GM21526 (cell line): ENCODE data around the gene SLC16A9.

Experiments
- ATAC-seq: cut with Tn5 transposase; IDR thresholded peaks from one replicate; pipeline ENCODE4 v1.9.1; 2021; ENCODE audit warnings: moderate library complexity; ENCODE audit not compliant: unreplicated experiment, low FRiP score

The SLC16A9 gene

DNA sequence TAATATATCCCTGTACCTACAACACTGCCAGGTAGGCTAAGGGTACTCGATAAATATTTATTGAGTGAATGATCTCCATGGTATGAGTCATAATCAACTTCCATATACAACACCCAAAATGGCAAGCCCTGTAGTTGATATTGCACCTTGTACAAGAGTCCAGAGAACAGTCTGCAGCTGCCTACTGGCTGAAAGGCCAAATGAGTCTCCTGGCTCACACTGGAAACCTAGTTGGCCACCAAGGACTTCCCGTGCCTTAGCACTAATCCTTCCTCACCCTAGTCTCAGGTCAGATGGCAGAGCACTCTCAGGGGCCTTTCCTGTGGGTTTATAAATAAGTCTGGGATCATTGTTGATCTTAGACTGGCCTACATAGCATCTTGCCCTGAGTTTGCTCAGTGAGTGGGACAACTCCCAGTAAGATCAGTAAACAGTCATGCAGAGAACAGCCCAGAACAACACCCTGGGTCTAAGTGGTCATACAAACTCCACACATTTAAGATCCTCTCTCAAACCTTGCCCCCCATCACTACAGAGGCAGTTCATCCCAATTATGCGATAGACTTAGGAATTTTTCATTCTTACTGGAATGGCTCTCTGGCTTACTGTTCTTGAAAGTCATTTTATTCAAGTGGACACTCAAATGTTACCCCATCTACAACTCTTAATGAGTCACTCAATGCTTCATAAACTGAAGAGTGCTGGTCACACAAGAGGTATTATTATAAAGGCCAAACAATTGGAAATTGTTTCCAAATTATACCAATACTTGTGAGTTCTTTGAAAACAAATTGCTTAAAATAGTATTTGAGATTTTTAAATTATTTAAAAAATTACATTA lies 14.7 kb upstream of the SLC16A9 start:
- no peak for ATAC-seq

DNA sequence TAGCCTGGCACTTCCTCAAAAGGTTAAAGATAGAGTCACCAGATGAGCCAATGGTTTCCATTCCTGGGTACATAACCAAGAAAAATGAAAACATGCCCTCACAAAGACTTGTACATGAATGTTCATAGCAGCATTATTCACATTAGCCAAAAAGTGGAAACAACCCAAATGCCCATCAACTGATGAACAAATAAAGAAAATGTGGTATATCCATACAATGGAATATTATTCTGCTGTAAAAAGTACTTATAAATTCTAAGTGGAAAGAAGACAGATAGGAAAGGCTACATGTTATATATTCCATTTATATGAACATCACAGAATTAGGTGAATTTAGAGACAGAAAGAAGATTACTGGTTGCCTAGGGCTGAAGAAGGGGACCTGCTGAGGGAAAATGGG lies 10.7 kb upstream of the SLC16A9 start:
- no peak for ATAC-seq

DNA sequence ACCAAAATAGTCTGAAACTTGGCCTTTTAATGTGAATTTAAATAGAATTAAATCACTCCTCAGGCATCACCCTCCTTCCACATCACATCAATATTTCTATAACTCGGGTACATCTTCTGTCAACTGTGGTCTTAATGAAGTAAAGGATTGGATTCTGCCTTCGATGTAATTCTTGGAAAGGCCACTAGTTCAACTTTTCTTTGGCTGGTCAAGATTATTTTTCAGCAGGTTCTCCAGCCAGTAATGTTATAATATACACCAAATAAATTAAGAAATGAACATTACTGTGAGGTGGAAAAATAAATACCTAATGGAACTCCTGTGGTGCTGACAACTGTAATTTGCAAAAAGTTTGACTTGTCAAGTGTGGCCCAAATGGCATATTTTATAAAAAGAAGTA lies 9.7 kb upstream of the SLC16A9 start:
- ATAC-seq = no peak

DNA sequence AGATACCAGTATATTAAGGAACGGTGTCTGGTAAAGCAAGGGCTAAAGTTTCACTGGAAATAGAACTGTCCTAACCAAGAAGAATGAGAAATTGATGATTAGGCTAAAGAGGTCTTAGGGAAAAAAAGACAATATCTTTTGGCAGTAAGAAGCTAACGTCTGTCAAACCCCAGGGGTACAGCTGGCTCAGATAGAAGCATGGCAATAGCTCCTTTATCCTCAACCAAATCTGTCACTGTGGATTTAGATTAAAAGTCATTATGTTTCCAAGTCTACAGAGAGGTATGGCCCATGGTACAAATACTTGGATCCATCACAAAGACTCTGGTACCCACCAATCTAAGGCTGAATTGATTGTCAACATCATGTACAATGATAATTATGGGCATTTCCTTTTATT lies 8.6 kb upstream of the SLC16A9 start:
- ATAC-seq = no peak

DNA sequence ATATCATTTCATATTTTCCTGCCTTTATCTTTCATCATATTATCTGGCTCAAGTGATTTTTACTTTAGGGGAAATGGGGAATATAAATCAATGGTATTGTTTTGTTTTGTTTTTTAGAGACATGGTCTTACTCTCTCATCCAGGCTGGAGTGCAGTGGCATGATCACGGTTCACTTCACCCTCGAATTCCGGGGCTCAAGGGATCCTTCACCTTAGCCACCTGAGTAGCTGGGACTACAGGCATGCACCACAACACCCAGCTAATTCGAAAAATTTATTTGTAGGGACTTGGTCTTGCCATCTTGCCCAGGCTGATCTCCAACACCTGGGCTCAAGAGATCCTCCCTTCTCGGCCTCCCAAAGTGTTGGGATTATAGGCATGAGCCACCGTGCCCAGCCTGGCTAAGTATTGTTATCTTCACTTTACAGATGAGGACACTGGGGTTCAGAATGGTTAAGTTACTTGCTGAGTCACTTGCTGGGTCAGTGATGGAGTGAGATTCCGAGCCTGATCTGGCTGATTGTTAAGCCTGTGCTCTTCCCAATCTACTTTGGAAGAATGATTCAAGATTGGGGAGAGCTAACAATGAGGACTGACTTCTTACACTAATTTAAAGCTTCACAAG lies 3.7 kb upstream of the SLC16A9 start:
- ATAC-seq = no peak

DNA sequence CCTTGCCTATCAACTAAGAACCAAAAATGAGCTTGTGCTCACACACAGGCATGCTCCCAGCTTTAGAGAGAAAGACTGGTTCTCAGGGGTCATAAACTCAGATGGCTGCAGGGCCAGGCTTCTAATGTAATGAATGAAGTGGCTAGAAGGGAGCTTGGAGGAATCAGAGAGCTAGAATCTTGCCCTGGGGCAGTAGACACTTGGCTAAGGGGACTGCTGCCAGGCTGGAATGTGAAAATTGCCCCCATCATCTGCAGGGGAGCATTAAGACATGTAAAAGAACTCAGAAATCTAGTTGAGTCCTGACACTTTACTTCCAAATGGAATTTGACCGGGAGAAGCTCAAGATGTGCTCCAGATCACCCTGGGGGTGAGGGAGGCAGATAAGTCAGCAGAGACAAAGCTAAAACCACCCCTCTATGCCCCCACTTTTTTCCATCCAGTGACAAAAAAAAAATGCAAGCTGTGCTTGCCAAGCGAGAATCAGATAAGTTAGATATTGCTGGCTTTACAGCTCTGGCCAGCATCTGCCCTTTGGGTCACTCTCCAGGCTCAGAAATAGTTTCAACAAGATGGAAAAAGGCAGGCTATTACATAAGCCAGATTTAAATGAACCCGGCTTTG lies 2.3 kb upstream of the SLC16A9 start:
- no peak for ATAC-seq

DNA sequence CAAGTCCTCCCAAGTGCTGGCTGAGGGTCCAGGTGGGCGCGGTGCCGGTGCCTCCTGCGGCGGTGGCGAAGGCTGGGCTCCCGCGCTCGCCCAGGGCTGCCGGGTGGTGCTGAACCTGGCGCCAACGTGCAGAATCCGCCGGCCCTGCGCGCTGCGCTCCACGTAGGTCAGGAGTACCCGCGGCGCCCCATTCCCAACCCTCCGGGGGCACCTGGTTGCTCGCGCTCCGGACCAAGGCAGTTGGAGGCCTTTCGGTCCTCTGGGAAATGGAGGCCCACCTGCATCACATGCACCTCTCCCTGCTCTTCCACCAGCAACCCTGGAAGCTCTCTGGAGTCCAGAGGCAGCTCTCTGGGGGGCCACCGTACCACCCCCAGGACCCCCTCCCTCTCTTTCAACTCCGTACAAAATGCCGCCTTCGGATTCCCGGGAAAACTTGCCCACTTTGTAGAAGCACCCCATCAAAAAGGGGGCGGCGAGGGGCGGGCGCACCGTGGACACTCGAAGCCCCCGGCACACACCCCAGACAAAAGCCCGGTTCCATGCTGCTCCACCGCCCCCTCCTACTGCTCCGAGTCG lies 745 bp downstream of the SLC16A9 start:
- ATAC-seq = peak; percentile 31

DNA sequence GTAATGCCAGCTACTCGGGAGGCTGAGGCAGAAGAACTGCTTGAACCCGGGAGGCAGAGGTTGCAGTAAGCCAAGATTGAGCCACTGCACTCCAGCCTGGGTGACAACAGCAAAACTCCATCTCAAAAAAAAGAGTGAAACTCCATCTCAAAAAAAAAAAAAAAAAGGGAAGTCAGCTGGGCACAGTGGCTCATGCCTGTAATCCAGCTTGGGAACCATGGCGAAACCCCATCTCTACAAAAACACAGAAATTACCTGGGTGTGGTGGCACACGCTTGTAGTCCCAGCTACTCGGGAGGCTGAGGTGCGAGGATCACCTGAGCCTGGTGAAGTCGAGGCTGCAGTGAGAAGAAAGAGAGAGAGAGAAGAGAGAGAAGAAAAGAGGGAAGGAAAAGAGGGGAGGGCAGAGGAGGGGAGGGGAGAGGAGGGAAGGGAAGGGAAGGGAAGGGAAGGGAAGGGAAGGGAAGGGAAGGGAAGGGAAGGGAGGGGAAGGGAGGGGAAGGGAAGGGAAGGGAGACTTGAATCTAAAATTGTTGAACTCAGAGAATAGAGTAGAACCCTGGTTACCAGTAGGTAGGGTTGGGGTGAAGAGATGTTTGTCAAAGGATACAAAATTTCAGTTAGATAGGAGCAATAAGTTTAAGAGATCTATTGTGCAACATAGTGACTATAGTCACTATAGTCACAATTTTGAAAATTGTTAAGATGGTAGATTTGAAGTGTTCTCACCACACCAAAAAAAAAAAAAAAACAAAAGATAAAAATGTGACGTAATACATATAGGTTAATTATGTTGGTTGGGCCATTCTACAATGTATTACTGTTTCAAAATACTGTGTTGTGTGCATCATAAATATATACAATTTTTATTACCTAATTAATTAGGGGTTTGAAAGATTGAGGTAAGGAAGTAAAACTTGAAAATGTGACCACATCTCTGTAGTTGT lies 2.5 kb downstream of the SLC16A9 start:
- no peak for ATAC-seq

DNA sequence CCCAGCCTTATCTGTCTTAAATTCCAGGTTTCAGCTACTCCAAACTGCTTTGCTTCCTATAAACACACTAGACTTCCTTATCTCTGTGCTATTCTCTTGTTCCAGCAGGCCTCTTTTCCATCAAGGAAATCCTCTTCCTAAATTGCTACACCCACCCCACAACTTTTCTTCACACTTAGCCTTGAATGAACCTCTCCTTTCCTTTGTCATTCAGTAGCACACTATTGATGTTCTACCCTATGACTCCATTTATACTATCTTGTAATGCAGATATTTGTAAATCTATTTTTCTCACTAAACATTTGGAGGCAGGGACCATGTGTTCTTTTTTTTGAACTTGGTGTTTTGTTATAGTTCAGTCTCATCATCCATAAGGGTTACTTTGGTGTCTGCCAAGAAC lies 3.7 kb downstream of the SLC16A9 start:
- no peak for ATAC-seq

DNA sequence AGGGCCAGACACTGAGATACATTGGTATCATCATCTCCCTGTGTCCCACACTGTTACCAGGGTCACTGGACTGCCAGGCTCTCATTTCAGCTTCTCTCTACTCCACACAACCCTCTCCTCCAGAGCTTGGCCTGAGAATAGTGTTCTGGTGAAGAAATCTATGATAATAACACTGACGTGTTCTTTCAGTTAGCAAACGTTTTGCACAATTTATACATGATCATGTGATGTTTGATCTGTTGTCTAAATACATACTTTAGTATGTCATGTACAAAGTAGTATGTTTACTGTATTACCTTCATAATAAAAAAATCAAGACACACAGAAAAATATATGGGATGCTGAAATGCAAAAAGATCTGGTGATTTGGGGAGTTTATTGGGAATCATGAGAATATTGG lies 5.0 kb downstream of the SLC16A9 start:
- no peak for ATAC-seq

DNA sequence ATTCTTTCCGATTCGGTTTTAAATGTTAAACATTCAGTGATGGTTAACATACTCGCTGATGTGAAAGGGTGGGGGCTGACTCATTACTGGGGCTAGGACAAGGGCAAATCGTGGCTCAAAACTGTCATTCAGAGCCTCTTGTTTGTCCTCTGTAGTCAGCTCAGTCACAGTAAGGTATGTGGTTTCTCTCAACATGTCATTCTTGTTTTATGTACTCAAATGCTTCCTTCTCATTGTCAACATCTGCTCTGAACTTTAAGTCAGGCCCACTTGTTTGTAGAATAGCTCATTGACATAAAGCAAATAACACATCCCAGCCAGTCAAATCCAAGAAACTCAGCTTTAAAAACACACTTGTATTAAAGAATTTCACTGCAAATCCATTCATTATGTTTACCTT lies 7.3 kb downstream of the SLC16A9 start:
- ATAC-seq = no peak

DNA sequence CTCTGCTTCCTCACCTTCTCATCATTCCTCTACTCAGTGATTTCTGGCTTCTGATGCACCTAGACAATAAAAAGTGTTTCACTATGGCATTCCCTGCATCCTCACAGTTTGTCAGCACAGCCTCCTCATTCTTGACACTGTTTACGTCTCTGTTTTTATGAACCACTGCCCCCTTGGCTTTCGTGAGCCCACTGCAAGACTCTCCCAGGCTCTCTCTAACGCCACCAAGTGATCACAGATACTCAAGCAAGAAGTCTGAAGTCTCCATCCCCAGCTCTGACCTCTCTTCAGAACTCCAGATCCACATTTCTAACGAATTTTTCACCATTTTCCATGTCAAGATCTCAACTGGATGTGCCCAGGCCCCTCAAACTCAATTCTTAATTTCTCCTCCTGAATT lies 8.9 kb downstream of the SLC16A9 start:
- ATAC-seq = no peak

DNA sequence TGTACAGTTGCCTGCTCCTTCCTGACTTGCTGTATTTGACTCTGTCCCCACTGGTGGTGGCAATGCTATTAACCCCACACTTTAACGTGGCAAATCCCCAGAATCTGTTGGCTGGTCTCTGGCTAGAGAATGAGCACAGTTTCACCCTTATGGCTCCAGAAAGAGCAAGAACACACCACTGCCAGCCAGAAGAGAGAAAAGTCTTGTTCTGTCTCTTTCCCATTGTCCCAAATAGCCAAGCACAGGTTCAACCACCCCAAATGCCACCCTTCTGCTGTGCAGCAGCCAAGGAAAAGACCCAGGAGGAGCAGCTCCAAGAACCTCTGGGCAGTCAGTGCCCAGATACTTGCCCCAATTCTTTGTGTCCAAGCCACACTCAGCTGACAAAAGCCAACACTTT lies 11.3 kb downstream of the SLC16A9 start:
- no peak for ATAC-seq

DNA sequence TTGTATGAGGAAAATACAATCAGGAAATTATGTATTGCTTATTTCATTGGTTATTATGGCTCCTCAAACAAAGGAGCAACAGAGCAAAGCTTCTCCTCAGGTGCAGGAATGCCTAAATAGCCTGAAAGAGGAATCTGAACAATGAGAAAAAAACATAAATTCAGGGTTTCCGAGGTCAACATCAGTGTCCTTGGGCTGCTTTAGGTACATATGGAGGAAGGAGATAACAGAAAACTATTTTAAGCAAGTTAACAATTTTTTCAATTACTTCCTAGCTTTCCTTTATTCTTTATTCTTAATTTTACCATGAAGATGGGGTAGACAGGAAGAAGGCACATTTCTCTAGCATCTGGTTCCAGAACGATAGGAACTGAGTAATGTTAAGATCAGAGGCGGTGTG lies 14.0 kb downstream of the SLC16A9 start:
- ATAC-seq = no peak

DNA sequence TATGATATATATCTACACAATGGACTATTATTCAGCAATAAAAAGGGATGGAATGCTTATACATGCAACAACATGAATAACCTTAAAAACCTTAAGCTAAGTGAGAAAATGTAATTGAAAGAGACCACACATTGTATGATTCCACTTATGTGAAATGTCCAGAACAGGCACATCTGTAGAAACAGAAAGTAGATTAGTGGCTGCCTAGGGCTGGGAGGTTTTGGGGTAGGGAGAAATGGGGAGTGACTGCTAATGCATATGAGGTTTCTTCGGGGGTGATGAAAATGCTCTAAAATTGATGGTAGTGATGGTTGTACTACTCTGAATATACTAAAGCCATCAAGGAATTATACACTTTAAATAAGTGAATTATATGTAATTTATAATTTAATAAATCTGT lies 14.7 kb downstream of the SLC16A9 start:
- no peak for ATAC-seq

DNA sequence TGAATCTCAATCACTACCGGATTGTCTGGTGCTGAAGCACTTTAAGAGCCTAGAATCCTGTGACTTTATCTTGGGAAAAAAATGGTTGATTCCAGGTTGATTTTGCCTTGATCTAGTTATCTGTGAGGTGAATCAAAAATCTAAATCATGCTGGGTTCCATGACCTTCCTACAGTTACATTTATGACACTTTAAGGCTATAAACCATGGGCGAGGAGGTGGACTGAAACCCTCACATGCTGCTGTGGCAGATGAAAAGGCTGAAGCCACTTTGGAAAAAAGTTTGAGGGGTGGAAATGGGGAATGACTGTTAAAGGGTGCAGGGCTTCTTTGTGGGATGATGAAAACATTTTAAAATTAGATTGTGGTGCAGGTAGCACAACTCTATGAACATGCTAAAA lies 17.5 kb downstream of the SLC16A9 start:
- ATAC-seq = no peak

DNA sequence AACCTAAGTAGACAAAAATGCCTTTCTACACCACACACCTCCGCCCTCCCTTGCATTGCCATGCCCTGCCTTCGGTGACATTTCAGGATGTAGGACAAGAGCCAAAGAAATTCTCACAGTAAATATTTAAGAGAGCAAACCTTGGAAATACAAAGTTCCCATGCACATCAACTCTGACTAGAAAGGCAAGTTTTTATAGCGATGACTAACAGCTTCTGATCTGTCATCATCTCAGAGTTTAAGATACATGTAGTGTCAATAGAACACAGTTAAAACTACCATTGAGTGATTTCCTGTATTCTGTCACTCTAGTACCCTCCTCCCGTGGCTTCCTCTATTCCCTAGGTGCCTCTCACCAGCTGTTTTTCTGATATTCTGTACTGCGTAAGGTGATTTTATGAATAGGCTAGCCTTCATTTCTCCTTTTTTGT lies 20.7 kb downstream of the SLC16A9 start:
- no peak for ATAC-seq

DNA sequence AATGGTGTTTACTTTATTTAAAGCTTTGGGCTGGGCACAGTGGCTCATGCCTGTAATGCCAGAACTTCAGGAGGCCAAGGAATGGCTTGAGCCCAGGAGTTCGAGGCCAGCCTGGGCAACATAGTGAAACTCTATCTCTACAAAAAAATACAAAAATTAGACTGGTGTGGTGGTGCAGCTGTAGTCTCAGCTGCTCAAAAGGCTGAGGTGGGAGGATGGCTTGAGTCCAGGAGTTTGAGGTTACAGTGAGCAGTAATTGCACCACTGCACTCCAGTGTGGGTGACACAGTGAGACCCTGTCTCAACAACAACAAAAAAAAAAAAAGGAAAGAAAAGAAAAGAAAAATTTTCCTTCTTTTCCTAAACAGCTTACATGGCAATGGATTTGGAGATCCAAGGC lies 22.0 kb downstream of the SLC16A9 start:
- no peak for ATAC-seq

DNA sequence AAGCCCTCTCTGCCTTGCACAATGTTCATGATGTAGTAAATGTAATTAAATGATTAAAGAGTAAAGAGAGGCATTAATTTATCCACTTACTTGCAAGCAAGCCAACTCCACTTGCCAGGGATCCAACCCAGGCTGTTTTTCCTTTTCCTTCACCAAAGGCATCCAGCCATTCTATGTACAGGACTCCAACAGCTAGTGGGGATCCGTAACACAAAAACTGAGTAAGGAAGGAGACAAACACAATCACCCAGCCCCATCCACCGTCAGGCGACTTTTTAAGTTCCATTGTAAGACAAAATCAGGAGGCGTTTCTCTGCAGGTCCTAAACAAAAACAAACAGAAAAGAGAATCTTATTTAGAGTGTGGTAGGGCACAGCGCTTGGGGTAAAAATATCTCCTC lies 25.6 kb downstream of the SLC16A9 start:
- no peak for ATAC-seq
